Motor neuron (in vitro differentiated cells): ENCODE measurements around the gene SCOC. TPM values are rescaled to one million over a fixed set of nuclear protein-coding genes. Genes with fewer than 3 reads are reported as not detected.

ENCODE experiments used
- ATAC-seq, 8 experiments: fragments of 200-7000 bp; cut with Tn5 transposase; replicated peaks in 6 of 8; 2 replicates each; pipeline ENCODE4 v1.8.0; 2021; ENCODE audit warnings: mild to moderate bottlenecking in 8 of 8, moderate library complexity in 8 of 8
- H3K27ac ChIP-seq, 2 donors: fragments of 250-450 bp; sonication (Bioruptor Pico); 2 replicates each; pipeline ENCODE4 v1.9.0; 2021; ENCODE audit warnings: antibody characterized with exemption in 2 of 2, mild to moderate bottlenecking in 2 of 2, moderate library complexity in 1 of 2
- H3K4me1 ChIP-seq, 2 donors: fragments of 250-450 bp; sonication (Bioruptor Pico); replicated peaks in 1 of 2; 2 replicates each; pipeline ENCODE4 v1.6.1; 2021; ENCODE audit warnings: antibody characterized with exemption in 2 of 2, mild to moderate bottlenecking in 2 of 2, moderate library complexity in 1 of 2
- H3K4me3 ChIP-seq, 5 donors: fragments of 250-450 bp; sonication (Bioruptor Pico); 2 replicates each; pipeline ENCODE4 v1.9.0; 2021; ENCODE audit warnings: antibody characterized with exemption in 5 of 5, mild to moderate bottlenecking in 5 of 5, moderate library complexity in 4 of 5
- WGBS, 10 experiments: fragments of 450-650 bp; shearing (Covaris generic); methylation state at CpG; one replicate each; pipeline ENCODE4 v1.0.0; 2022; 5-methylcytosine and 5-hydroxymethylcytosine counted together
- in situ Hi-C, 9 experiments: fragments of 400-800 bp; cut with MboI; loops; one replicate each; pipeline ENCODE4 v1.15.0; 2021; ENCODE audit warnings: low sequenced_read_pairs in 9 of 9, low pct_unique_long_range_greater_than_20kb in 2 of 9; ENCODE audit not compliant: unreplicated experiment in 9 of 9
- total RNA-seq, 8 experiments: library from RNA; unstranded; fragments of 300-600 nt; gene quantifications; 2 replicates each; pipeline versions ENCODE4 v1.2.3 to v1.2.4, GENCODE V29; 2022

SCOC gene
- total RNA-seq, 8 experiments from 2014 or later = 43.0 to 147 (median 84.3) TPM

- Histone ChIP-seq H3K4me1 (peaks cover 5 to 12% of the 10 kb centered on the region in 2 donors), H3K27ac (peak within 1 kb of the TSS; percentile 72 to 78), H3K4me3 (peak within 1 kb of the TSS; percentile 52 to 82 (median 69))
- in situ Hi-C loops = no loop called here
- 0 to 9% (median 0%) methylated on average over 3 to 9 of the region's 73 CpGs; no CpG with 5 or more reads in 3 of the 10 experiments for WGBS, 10 experiments
- ATAC-seq = peak; percentile 84 to 95 (median 92)
Measured at GRCh38 chr4:140427106-140427918, 53.9 kb downstream of the SCOC start, which contains the start of gene CLGN. CLGN (minus strand) TSS chr4:140427648; CDS start chr4:140413078, 14,570 bp downstream.

- in situ Hi-C loops = no loop called here
Measured at GRCh38 chr4:140427919-140428471, 54.5 kb downstream of the SCOC start.

More at GRCh38 chr4:140427919-140428471, 54.5 kb downstream of the SCOC start:
- Histone ChIP-seq H3K4me3 (peak overlapping the region; percentile 52 to 82 (median 69)), H3K4me1 (peaks cover 5 to 12% of the 10 kb centered on the region in 2 donors), H3K27ac (peak overlapping the region; percentile 72 to 78)
- WGBS, 10 experiments = 8 to 83% (median 46%) methylated on average over 1 to 7 of the region's 7 CpGs
- ATAC-seq = peak in 3 of 8 experiments; percentile 1 to 29 (median 26)

Other genes with a start within 250 kb of the SCOC start
- gene MAML3, start 219.5 kb upstream of the SCOC start, total RNA-seq = 10 to 100 TPM in 4 of 8 experiments, 1 to 10 TPM in 4; 1.7 to 24.0 (median 12.9) TPM
- 10 to 100 TPM in 5 of 8 experiments, 1 to 10 TPM in 1, under 1 TPM in 1, not detected in 1; 0.58 to 26.0 (median 21.4) TPM for gene CLGN, start 54.0 kb downstream of the SCOC start, total RNA-seq
- gene MGAT4D, start 124.6 kb downstream of the SCOC start, total RNA-seq = under 1 TPM in 5 of 8 experiments, not detected in 3; 0.05 to 0.24 (median 0.15) TPM
- 10 to 100 TPM; 16.2 to 37.7 (median 23.2) TPM for gene ELMOD2, start 150.5 kb downstream of the SCOC start, total RNA-seq
- under 1 TPM in 5 of 8 experiments, not detected in 3; 0.16 to 0.54 (median 0.29) TPM for gene UCP1, start 195.3 kb downstream of the SCOC start, total RNA-seq